GM21717 (cell line): ENCODE measurements around the gene MNDA.
"Not testable (repeated sequence)": the region's sequence is repeated elsewhere in the genome, so short reads cannot be mapped to it uniquely, and the experiment has no call there.

Experiments used
- ATAC-seq: cut with Tn5 transposase; IDR thresholded peaks from one replicate; pipeline ENCODE4 v1.9.1; 2021; ENCODE audit warnings: mild to moderate bottlenecking, moderate library complexity; ENCODE audit not compliant: unreplicated experiment

The MNDA gene

DNA sequence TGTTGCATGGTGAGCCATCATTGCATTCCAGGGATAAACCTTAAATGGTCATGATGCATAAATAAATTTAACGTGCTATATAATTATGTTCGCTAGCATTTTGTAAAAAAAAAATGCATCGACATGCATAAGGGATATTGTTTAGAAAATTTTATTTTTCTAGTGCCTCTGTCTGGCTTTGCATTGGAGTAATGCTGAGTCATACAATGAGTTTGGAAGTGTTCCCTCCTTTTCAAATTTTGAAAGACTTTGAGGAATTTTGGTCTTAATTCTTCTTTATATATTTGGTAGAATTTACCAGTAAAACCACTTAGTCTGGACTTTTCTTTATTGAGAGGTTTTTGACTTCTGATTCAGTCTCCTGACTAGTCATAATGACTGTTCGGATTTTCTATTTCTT is 4.9 kb downstream of the MNDA start:
- no peak for ATAC-seq

DNA sequence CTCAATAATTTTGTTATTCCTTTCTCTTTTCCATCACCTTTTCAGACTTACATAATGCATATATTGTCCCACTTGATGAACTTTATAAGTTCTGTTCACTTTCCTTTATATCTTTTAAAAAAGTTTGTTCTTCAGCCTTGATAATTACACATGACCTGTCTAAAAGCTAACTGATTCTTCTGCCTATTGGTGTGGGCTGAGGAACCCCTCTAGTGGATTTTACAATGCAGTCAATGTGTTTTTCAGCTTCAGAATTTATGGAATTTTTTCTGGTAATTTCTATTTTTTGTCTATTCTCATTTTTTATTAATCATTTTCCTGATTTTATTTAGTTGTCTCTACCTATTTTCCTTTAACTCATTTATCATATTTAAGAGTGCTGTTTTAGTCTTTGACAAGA is 7.5 kb downstream of the MNDA start:
- no peak for ATAC-seq

DNA sequence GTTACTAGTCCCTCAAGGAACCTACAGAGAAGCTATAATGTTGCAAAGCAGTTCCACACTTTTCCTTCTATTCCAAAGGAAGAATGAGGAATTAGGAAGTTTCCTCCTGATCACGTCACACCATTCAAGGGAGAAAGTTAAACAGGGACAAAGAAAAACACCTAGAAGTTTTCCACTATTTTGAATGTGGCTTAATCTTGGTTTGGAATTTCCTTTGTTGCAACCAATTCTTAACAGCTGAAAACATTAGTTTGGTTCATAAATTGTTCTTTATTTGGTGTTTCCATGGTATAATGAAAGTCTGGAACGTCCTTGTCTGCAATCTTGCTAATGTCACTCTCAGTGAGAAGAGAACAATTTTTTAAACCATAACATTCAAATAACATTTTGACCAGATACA is 8.4 kb downstream of the MNDA start:
- no peak for ATAC-seq

DNA sequence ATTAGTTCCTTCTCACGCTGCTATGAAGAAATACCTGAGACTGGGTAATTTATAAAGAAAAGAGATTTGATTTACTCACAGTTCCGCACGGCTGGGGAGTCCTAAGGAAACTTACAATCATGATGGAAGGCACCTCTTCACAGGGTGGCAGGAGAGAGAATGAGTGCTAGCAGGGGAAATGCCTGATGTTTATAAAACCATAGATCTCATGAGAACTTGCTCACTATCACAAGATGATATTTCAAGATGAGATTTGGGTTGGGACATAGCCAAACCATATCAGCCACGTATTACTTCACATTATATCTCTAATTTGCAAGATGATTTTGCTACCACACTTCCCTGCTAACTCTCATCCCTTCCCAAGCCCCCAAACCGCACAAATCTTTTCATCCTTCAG is 9.1 kb downstream of the MNDA start:
- ATAC-seq: no peak

DNA sequence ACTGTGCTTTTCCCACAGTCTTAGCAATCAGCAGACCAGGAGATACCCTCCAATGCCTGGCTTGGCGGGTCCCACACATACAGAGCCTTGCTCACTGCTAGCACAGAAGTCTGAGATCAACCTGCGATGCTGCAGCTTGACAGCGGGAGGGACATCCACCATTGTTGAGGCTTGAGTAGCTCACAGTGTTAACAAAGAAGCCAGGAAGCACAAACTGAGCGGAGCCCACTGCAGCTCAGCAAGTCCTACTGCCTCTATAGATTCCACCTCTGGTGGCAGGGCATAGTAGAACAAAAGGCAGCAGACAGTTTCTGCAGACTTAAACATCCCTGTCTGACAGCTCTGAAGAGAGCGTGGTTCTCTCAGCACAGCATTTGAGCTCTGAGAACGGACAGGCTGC is 33.4 kb downstream of the MNDA start:
- no peak for ATAC-seq

DNA sequence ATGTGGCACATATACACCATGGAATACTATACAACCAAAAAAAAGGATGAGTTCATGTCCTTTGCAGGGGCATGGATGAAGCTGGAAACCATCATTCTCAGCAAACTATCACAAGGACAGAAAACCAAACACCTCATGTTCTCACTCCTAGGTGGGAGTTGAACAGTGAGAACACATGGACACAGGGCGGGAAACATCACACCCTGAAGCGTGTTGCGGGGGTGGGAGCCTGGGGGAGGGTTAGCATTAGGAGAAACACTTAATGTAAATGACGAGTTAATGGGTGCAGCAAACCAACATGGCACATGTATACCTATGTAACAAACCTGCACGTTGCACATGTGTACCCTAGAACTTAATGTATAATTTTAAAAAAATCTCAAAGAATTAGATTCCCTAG is 39.3 kb downstream of the MNDA start:
- not testable (repeated sequence) for ATAC-seq

GRCh38 chr1:158873141-158873540 is 42.0 kb downstream of the MNDA start:
- ATAC-seq: no peak

- ATAC-seq: no peak
Observed at GRCh38 chr1:158893654-158894053, 62.5 kb downstream of the MNDA start.

DNA sequence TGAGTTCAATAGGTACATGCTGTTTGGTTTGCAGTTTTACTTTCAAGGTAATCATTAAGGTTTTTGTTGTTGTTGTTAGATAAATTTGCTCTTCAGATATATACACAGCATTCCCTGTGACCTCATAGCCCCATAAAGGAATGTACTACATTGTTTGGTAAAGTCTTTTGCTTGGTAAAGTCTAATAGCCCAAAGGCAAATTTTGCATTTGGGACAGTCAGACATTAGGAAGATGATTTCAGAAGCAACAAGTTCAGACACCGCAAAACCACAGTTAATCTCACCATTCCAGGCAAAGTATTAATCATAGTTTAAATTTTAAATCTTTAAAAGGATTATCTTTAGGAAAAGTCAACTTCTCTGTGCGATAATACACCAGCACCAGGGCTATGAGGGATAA is 67.6 kb downstream of the MNDA start:
- ATAC-seq: no peak
